NK-92 treated with Interleukin-12 subunit alpha and Interleukin-12 subunit beta, amount 100 ng/mL, for 24 hours (cell line): ENCODE data around the gene MCF2.

ENCODE experiments used
- DNase-seq: peaks from one replicate; lab custom pipeline; 2025; lab: John Stamatoyannopoulos, UW

Gene MCF2

DNA sequence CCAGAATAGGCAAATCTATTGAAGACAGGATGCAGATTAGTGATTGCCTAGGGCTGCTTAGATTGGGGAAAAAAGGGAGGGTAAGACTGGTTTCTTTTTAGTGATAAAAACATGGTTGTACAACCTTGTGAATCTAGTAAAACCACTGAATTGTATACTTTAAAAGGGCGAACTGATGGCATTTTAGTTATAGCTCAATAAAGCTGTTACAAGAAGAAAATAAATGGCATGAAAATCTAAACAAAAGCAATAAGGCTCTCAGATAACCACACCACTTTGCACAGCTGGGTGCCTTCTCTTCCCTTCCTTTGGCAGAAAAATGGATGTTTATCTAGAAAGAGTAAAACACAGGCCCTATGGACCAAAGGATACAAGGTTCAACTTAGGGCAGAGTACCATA lies 107.9 kb downstream of the MCF2 start:
- no peak for DNase-seq

GRCh38 chrX:139596068-139596467 lies 111.9 kb downstream of the MCF2 start:
- no peak for DNase-seq

DNA sequence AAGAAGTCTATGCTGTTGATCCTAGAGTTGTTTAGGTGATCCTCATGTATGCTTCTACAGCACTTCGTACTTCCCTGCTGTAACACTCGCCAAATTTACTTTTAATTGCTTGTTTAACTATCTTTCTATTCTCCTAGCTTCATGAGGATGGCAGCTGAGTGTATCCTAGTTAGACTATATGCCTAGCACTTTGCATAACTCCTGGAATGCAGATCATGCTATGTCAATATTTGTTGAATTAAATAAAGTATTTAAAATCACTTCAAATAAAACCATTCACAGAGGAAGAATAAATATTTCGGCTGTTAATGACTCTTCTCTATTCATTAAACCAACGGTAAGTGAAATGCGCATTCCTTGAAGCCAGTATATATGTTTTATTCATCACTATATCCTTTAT lies 122.4 kb downstream of the MCF2 start:
- no peak for DNase-seq

- DNase-seq: no peak
These were observed 126.9 kb downstream of the MCF2 start for GRCh38 chrX:139581068-139581467.

DNA sequence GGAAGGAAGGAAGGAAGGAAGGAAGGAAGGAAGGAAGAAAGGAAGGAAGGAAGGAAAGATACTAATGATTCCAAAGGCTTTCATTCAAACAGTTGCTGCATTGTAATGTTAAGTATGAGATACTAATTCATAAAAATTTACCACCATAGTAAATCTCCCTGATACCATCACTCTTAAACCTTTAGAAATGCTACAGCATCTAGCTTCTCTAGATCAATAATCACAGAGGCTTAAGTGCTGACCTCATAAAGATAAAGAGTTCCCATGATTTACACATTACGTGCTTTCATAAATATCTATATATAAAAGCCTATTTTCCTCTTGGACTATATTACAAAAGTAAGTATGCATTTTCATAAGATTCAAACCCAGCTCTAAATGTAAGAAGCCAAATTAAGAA lies 141.0 kb downstream of the MCF2 start:
- no peak for DNase-seq

DNA sequence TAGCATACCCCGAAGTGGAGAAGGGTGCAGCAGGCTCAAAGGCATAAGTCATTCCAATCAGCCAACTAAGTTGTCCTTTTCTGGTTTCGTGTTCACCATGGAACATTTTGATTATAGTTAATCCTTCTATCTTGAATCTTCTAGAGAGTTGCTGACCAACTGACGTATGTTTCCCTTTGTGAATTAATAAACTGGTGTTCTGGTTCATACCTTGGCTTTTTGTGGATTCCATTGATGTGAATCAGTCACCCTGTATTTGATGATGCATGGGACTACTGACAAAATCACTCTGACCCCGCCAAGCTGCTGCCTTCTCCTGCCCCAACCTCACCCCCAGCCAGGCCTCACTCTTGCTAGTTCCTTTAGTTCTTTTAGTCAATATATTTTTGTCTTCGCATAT lies 144.7 kb downstream of the MCF2 start:
- DNase-seq: no peak

DNA sequence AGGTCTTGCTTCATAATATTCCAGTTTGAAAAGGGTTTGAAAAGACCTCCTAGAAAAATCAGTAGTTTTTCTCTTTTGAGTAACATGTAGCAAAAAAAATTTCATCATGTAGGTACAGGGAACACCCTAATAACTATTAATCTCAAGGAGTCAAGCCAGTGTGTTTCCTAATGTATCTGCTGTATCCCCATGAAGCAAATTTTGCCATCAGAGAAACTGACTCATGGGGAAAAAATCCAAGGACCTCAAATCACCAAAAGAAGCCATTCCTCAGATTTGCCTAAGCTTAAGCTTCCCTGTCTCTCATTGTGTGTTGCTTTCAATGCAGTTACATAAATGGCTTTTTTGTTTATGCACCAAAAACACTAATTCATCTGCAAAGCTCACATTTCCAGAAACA lies 147.7 kb downstream of the MCF2 start:
- DNase-seq: no peak

GRCh38 chrX:139559383-139560042 lies 148.5 kb downstream of the MCF2 start:
- no peak for DNase-seq

GRCh38 chrX:139554991-139555675 lies 152.8 kb downstream of the MCF2 start:
- no peak for DNase-seq

GRCh38 chrX:139554376-139554775 lies 153.6 kb downstream of the MCF2 start:
- no peak for DNase-seq

GRCh38 chrX:139544591-139544990 lies 163.4 kb downstream of the MCF2 start:
- no peak for DNase-seq

GRCh38 chrX:139543920-139544319 lies 164.0 kb downstream of the MCF2 start:
- no peak for DNase-seq

- no peak for DNase-seq
These were observed 165.3 kb downstream of the MCF2 start for GRCh38 chrX:139542652-139543051.

DNA sequence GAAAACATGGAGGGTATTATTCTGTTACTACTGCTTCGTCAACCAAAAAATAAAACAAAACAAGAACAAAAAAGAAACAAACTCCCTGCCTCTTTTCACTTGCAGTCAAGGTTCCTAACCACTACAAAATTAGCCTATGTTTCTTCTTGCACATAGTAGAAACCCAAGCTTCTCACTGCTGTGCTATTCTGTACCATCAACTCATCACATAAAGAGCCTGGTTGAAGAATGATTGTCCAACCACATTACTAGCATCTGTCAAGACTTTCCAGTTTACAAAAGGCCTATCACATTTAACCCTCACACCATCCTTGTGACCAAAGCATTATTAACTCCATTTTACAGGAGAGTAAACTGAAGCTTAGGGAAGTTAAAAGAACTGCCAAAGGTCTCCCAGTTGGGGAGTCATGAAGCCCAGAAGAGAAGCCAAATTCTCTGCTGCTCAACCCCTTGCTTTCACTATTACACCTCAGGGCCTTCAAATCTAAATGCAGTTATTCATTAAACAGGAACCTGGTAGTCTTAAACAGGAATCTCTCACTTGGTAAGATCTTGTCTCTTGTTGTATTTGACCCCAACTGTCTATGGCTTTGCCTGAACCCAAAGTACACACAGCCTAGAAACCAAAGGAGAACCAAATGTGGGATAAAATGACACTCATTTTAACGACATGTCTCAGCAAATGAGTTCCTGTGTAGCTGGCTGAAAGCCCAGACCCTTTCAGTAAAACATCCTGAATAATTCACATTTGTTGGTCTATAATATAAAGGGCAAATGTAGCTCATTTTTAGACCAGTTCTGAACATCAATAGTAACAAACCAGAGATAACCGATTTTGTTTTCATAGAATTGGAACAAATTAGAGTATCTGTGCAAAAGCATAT lies 168.8 kb downstream of the MCF2 start:
- DNase-seq: no peak

DNA sequence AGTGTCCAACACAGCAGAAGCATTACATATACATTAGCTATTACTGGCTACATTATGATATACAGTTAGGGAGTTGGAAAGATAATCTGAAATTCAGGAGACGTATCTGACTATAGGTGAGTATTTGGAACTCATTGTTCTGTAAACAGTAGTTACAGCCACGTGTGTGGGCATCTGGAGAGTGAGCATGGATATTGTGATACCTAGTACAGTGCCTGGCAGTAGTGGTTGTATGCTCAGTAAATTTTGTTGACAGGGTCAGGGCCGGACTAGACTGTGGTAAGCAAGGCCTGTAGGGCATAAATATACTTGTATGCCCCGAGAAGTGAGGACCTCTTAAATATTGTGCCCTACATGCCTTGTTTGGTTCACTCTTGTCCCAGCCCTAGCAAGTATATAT lies 174.5 kb downstream of the MCF2 start:
- no peak for DNase-seq

DNA sequence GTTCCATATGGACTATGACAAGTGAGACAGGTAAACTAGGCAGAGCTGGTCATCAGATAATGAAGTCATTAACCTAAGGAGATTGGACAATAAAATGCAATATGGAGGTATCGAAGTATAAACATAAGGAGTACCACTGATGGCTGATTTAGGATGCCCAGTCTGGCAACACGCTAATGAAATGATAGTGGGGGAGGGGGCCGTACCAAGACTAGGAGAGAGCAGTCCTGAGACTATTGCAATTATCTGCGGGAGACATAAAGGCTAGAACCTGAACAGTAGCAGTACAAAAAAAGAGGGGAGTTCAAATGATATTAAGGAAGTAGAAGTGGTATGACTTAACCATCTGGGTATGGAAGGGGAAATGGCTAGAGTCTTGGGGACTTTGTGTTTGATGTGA lies 175.1 kb downstream of the MCF2 start:
- DNase-seq: no peak
